Thoracic aorta (tissue), 2 donors: ENCODE results near the gene LIN7C. TPM values are rescaled to one million over a fixed set of nuclear protein-coding genes. Genes with fewer than 3 reads are reported as not detected.

Source experiments
- ATAC-seq: fragments of 150-250 bp; one replicate; pipeline ENCODE4 v1.8.0; 2017; ENCODE audit warnings: low read depth; ENCODE audit not compliant: insufficient number of reproducible peaks, low FRiP score
- DNase-seq: peaks from one replicate; pipeline ENCODE4 v3.0.0-alpha.2; 2020; ENCODE audit warnings: low spot score
- H3K27ac ChIP-seq, 2 donors: fragments of 200-600 bp; sonication (generic); 1 replicate in 1 of 2; 2 replicates in 1 of 2; pipeline ENCODE4 v1.5.1; 2016; ENCODE audit warnings: mild to moderate bottlenecking in 2 of 2, moderate library complexity in 2 of 2
- H3K27me3 ChIP-seq: fragments of 200-600 bp; sonication (generic); replicated peaks from 2 replicates; pipeline ENCODE4 v1.6.0; 2016; ENCODE audit warnings: mild to moderate bottlenecking; ENCODE audit not compliant: insufficient read depth
- H3K36me3 ChIP-seq: fragments of 200-600 bp; sonication (generic); one replicate; pipeline ENCODE4 v1.5.1; 2016
- H3K4me1 ChIP-seq, 2 donors: fragments of 200-600 bp; sonication (generic); 1 replicate in 1 of 2; 2 replicates in 1 of 2; pipeline versions ENCODE4 v1.5.1 to v1.6.0; 2016; ENCODE audit warnings: low read depth in 2 of 2, mild to moderate bottlenecking in 1 of 2; ENCODE audit not compliant: control insufficient read depth in 1 of 2
- H3K4me3 ChIP-seq: fragments of 200-600 bp; sonication (generic); 2 replicates; pipeline ENCODE4 v1.5.1; 2016; ENCODE audit warnings: mild to moderate bottlenecking
- H3K9me3 ChIP-seq: fragments of 200-600 bp; sonication (generic); 2 replicates; pipeline ENCODE4 v1.5.1; 2016
- total RNA-seq, 2 donors: library from RNA; depleted of rRNA; stranded (reverse); fragments of >200 nt; gene quantifications; one replicate each; pipeline versions ENCODE4 v1.1.0 to v1.2.3, GENCODE V29; 2016
- TF ChIP-seq, protein P1 (sequence below): fragments of 200-600 bp; sonication (generic); IDR thresholded peaks from one replicate; pipeline ENCODE4 v1.5.1; 2019; ENCODE audit warnings: antibody characterized with exemption

Gene LIN7C
- total RNA-seq, 2 donors from 2014 or later, result 26.9 to 51.3 TPM

DNA sequence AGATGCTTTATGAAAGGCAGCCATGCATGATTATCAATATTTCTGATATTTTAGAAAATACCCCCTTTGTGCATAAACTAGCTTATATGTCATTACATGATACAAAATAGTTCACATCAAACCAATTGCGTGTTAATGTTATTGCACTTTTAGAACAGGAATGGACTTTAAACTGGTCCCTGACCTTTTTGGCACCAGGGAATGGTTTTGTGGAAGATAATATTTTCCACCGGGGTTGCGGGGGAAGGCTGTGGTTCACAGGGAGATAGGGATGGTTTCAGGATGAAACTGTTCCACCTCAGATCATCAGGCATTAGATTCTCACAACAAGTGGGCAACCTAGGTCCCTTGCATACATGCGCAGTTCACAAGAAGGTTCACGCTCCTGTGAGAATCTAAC is 17.5 kb downstream of the LIN7C start:
- Histone ChIP-seq H3K27ac (no peak overlapping the region), H3K4me1 (no peaks in the 10 kb centered on the region), H3K36me3 (peaks cover 3% of the 10 kb centered on the region), H3K27me3 (no peaks in the 10 kb centered on the region), H3K9me3 (no peaks in the 10 kb centered on the region), H3K4me3 (no peak overlapping the region)
- no peak for ATAC-seq
- TF ChIP-seq, protein P1, sequence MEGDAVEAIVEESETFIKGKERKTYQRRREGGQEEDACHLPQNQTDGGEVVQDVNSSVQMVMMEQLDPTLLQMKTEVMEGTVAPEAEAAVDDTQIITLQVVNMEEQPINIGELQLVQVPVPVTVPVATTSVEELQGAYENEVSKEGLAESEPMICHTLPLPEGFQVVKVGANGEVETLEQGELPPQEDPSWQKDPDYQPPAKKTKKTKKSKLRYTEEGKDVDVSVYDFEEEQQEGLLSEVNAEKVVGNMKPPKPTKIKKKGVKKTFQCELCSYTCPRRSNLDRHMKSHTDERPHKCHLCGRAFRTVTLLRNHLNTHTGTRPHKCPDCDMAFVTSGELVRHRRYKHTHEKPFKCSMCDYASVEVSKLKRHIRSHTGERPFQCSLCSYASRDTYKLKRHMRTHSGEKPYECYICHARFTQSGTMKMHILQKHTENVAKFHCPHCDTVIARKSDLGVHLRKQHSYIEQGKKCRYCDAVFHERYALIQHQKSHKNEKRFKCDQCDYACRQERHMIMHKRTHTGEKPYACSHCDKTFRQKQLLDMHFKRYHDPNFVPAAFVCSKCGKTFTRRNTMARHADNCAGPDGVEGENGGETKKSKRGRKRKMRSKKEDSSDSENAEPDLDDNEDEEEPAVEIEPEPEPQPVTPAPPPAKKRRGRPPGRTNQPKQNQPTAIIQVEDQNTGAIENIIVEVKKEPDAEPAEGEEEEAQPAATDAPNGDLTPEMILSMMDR, result no peak
- DNase-seq, result no peak

DNA sequence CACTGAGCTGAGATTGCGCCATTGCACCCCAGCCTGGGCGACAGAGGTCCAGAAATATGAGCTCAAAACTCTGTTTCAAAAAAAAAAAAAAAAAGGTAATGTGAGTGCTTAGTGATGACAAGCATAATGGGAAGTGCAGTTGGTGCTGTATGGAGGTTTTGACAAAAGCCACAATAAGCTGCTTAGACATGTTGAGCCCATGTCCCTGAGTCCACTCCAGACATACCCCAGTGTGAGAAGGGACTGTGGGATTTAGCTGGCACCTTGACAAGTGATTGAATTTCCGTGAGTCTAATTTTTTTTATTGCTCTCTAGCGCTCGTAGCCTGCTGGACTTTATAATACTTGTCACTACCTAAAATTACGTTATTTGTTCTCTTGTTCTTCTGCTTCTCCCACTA is 18.9 kb downstream of the LIN7C start:
- H3K4me1 ChIP-seq, result no peaks in the 10 kb centered on the region
- TF ChIP-seq, protein P1, result no peak
- DNase-seq (no peak), ATAC-seq (no peak)
- H3K4me3 ChIP-seq, result no peak overlapping the region
- H3K9me3 ChIP-seq, result no peaks in the 10 kb centered on the region
- H3K36me3 ChIP-seq, result peaks cover 3% of the 10 kb centered on the region
- H3K27me3 ChIP-seq, result no peaks in the 10 kb centered on the region
- H3K27ac ChIP-seq, result no peak overlapping the region

DNA sequence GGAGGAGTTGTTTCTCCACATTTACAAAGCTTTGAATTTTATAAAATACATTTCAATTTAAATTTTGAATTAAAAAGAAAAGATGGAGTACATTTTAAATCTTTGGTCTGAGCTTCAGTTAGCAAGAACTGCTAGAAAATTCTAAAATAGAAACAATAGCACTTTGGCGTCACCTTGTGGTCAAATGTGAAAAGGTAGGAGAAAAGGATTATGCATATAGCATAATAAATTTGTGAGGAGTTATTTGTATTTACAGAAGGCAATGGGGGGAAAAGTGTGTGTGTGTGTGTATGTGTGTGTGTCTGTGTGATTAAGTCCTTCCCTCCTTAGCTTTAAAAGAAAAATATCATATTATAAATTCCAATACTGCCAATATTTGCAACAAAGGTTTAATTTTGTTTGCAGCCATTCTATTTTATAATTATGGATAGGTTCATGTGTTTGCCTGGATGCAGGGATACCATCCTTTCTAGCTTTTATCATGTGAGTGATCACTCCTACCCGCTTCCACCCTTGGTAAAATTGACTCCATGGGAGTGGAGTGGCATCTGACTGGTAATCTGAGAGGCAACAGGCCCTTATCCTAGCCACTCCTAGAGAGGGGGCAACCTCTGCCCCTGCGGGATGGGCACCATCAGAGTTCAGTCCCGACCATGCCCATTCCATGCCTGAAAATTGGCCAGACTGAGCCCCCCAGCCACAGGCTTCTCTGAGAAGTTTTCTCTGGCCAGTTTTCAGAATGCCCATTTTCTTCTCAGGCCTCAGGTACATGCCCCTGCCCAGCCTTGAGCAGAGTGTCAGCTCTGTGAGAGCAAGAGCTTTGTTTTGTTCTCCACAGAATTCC is 20.4 kb downstream of the LIN7C start:
- Histone ChIP-seq H3K27ac (no peak overlapping the region), H3K9me3 (no peaks in the 10 kb centered on the region), H3K4me1 (no peaks in the 10 kb centered on the region), H3K36me3 (no peaks in the 10 kb centered on the region), H3K27me3 (no peaks in the 10 kb centered on the region), H3K4me3 (no peak overlapping the region)
- ATAC-seq, result peak; percentile 64
- TF ChIP-seq, protein P1, result peak; percentile 91
- DNase-seq, result no peak

DNA sequence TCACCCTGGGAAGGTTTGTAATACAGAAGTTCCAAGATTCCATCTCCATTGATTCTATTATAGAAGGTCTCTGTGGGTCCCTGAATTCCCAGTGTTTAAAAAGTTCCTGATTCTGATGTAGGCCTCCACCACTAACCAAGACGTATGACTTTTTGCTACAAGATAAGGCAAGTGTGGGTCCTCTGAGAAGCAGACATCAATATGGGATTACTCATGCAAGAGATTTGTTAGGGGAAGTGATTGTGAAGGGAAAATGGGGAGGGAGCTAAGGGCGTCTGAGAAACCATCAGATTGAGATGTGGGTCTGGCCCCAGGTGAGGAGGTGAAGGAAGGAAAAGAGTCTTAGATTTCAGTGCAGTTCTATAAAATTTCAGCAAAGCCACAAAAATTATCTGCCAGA is 23.8 kb downstream of the LIN7C start:
- TF ChIP-seq, protein P1, result no peak
- ATAC-seq (no peak), DNase-seq (no peak)
- Histone ChIP-seq H3K9me3 (no peaks in the 10 kb centered on the region), H3K27ac (no peak overlapping the region), H3K27me3 (no peaks in the 10 kb centered on the region), H3K4me1 (no peaks in the 10 kb centered on the region), H3K36me3 (no peaks in the 10 kb centered on the region), H3K4me3 (no peak overlapping the region)

DNA sequence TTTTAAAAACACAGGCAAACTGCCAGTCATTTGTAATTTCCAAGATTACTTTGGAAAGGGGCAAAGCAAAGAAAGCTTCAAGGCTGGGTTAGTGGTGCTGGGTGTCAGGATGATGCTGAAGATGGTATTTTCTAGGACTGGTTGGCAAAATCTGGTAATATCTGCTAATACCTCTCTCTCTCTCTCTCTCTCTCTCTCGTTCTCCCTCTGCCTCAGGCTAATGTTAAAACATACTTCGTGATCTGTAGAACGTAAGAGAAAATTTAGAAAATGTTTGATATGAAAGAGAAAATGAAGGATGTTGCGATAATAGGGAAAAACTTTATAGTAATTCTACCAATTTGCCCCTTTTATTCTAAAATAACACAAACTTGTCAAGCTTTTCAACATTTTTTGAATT is 24.6 kb downstream of the LIN7C start:
- DNase-seq (no peak), ATAC-seq (no peak)
- Histone ChIP-seq H3K9me3 (no peaks in the 10 kb centered on the region), H3K4me1 (no peaks in the 10 kb centered on the region), H3K27me3 (no peaks in the 10 kb centered on the region), H3K36me3 (no peaks in the 10 kb centered on the region), H3K27ac (no peak overlapping the region), H3K4me3 (no peak overlapping the region)
- TF ChIP-seq, protein P1, result no peak
